ENCODE measurements around the gene HSPA12A. TPM values are rescaled to one million over a fixed set of nuclear protein-coding genes. Genes with fewer than 3 reads are reported as not detected.

The HSPA12A gene
- total RNA-seq = 10.0 and 10.9 TPM in 2 replicates

DNA sequence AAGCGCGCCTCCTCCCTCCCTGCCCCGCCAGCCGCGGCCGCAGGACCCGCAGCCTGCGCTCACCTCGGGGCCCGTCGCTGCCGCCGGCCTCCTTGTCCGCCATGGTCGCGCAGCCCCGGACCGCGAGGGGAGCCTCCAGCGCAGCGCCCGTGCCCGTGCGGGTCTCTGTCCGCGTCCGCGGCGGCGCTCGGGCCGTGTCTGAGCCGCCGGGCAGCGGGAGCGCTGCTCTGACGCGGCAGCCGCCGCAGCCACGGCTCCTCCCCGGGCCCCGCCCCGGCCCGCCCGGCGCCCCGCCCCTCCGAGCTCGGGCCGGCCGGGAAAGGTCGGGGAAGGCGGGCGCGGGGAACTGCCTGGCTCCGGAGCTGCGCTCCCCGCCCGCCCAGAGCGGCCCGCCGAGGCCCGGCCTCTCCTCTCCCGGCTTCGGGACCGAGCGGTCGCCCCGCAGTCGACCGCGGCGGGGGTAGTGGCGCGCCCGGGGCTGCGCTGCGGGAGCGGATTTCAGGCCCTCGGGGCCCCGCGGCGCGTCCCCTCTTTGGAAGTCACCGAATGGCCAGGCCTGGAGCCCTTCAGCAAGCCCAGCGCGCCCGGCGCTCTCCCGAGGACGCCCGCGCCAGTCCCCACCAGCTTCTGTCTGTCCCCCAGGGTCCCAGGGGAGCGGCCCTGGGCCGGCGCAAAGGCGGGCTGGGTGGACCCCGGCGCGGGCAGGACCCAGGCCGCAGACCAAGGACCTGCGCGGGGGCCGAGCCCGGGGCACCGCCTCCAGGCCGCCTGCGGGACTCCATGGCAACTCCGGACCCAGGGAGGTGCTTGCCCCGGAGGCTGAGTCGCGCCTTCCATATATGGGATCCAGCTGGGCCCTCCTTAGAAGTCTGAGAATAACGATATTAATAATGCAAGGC is at the start of gene HSPA12A:
HSPA12A (minus strand) TSS at position 200 of the 899 bp plus-strand sequence; CDS start at position 103, 97 bp downstream.
- TF ChIP-seq, protein P1, sequence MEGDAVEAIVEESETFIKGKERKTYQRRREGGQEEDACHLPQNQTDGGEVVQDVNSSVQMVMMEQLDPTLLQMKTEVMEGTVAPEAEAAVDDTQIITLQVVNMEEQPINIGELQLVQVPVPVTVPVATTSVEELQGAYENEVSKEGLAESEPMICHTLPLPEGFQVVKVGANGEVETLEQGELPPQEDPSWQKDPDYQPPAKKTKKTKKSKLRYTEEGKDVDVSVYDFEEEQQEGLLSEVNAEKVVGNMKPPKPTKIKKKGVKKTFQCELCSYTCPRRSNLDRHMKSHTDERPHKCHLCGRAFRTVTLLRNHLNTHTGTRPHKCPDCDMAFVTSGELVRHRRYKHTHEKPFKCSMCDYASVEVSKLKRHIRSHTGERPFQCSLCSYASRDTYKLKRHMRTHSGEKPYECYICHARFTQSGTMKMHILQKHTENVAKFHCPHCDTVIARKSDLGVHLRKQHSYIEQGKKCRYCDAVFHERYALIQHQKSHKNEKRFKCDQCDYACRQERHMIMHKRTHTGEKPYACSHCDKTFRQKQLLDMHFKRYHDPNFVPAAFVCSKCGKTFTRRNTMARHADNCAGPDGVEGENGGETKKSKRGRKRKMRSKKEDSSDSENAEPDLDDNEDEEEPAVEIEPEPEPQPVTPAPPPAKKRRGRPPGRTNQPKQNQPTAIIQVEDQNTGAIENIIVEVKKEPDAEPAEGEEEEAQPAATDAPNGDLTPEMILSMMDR (IDR thresholded peaks at IDR 0.05; ENCODE audit: extremely low read depth, low read depth, low read length) = no peak
- Histone ChIP-seq H3K36me3 (ENCODE audit: insufficient read depth, low read length) (peaks cover 5% of the 10 kb centered on the region), H2AFZ (ENCODE audit: low read length) (peak within 1 kb of the TSS; percentile 80), H3K27me3 (ENCODE audit: insufficient read depth, low read length) (no peaks in the 10 kb centered on the region), H3K79me2 (ENCODE audit: insufficient read depth, low read length) (peaks cover 41% of the 10 kb centered on the region), H4K20me1 (ENCODE audit: insufficient read depth, low read length) (peaks cover 18% of the 10 kb centered on the region), H3K9me3 (ENCODE audit: low read depth, low read length) (no peaks in the 10 kb centered on the region), H3K27ac (ENCODE audit: low read depth, low read length) (peak within 1 kb of the TSS; percentile 60), H3K4me3 (ENCODE audit: insufficient read depth, low read length) (peak within 1 kb of the TSS; percentile 84), H3K4me1 (ENCODE audit: insufficient read depth, low read length) (peaks cover 6% of the 10 kb centered on the region), H3K4me2 (ENCODE audit: insufficient read depth, low read length) (peak within 1 kb of the TSS; percentile 84)
- DNase-seq (ENCODE audit: insufficient read length, low spot score, missing footprints) = peak; percentile 100

DNA sequence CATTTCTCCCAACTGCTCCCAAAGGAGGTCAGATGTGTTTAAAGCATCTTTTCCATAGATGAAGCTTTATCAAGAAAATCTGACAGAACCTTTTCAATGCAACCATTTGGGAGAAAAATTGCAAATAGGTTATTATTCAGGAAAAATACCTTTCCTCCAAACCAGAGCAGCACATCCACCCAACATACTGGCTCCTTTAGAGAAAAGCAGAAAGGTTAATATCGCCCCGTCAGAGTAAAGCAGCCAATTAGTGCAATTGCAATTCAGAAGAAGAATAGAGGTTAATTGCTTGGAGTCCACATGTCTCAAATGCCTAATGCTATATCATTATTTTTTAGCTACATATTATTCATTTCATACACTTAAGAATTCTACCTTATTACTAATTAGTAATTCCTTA is 48.9 kb upstream of the HSPA12A start:
- TF ChIP-seq, protein P1 (IDR thresholded peaks at IDR 0.05; ENCODE audit: extremely low read depth, low read depth, low read length) = no peak
- no peaks in the 10 kb centered on the region for H3K79me2 ChIP-seq (ENCODE audit: insufficient read depth, low read length)
- no peak overlapping the region for H3K4me2 ChIP-seq (ENCODE audit: insufficient read depth, low read length)
- no peak for DNase-seq (ENCODE audit: insufficient read length, low spot score, missing footprints)
- H3K4me3 ChIP-seq (ENCODE audit: insufficient read depth, low read length) = no peak overlapping the region
- H4K20me1 ChIP-seq (ENCODE audit: insufficient read depth, low read length) = no peaks in the 10 kb centered on the region
- peaks cover 3% of the 10 kb centered on the region for H3K27me3 ChIP-seq (ENCODE audit: insufficient read depth, low read length)
- H3K9me3 ChIP-seq (ENCODE audit: low read depth, low read length) = no peaks in the 10 kb centered on the region
- H3K36me3 ChIP-seq (ENCODE audit: insufficient read depth, low read length) = no peaks in the 10 kb centered on the region
- peaks cover 7% of the 10 kb centered on the region for H3K4me1 ChIP-seq (ENCODE audit: insufficient read depth, low read length)
- no peak overlapping the region for H3K27ac ChIP-seq (ENCODE audit: low read depth, low read length)
- H2AFZ ChIP-seq (ENCODE audit: low read length) = no peak overlapping the region

GRCh38 chr10:116787893-116788665 is 45.7 kb upstream of the HSPA12A start:
- H3K36me3 ChIP-seq (ENCODE audit: insufficient read depth, low read length) = no peaks in the 10 kb centered on the region
- peaks cover 3% of the 10 kb centered on the region for H3K27me3 ChIP-seq (ENCODE audit: insufficient read depth, low read length)
- DNase-seq (ENCODE audit: insufficient read length, low spot score, missing footprints) = peak; percentile 93
- no peak overlapping the region for H3K27ac ChIP-seq (ENCODE audit: low read depth, low read length)
- H3K4me1 ChIP-seq (ENCODE audit: insufficient read depth, low read length) = peaks cover 12% of the 10 kb centered on the region
- peak overlapping the region; percentile 91 for H3K4me2 ChIP-seq (ENCODE audit: insufficient read depth, low read length)
- H3K79me2 ChIP-seq (ENCODE audit: insufficient read depth, low read length) = no peaks in the 10 kb centered on the region
- no peaks in the 10 kb centered on the region for H3K9me3 ChIP-seq (ENCODE audit: low read depth, low read length)
- H2AFZ ChIP-seq (ENCODE audit: low read length) = peak overlapping the region; percentile 98
- no peaks in the 10 kb centered on the region for H4K20me1 ChIP-seq (ENCODE audit: insufficient read depth, low read length)
- H3K4me3 ChIP-seq (ENCODE audit: insufficient read depth, low read length) = peak overlapping the region; percentile 66
- TF ChIP-seq, protein P1 (IDR thresholded peaks at IDR 0.05; ENCODE audit: extremely low read depth, low read depth, low read length) = peak; percentile 96

Data from osteoblast (primary cell).